K562 (cell line): ENCODE data around the gene CELSR2. TPM values are rescaled to one million over a fixed set of nuclear protein-coding genes. Genes with fewer than 3 reads are reported as not detected.

Source experiments
- ATAC-seq: fragments of 200-7000 bp; cut with Tn5 transposase; 3 replicates; pipeline ENCODE4 v1.9.1; 2020; ENCODE audit warnings: moderate library complexity
- BruUV-seq: library from RNA; stranded (reverse); fragments of 400-500 nt; replicated peaks from 2 replicates; lab custom pipeline; 2021; lab: Mats Ljungman, UMichigan
- CTCF ChIA-PET: fragments of 300-600 bp; formaldehyde crosslinking; extraction: SDS; loops from one replicate; lab custom pipeline; 2021; ENCODE audit warnings: low intra/inter-chr PET ratio; lab: Yijun Ruan, JAX
- POLR2A ChIA-PET: fragments of 300-600, 350-650 bp; sonication (Branson Sonifier 250); formaldehyde crosslinking; extraction: SDS; loops from one replicate; lab custom pipeline; 2021; ENCODE audit warnings: antibody characterized with exemption, inconsistent platforms; lab: Yijun Ruan, JAX
- DNase-seq, 4 experiments: peaks; one replicate each; pipeline versions ENCODE4 v3.0.0 to v3.0.0-alpha.2; 2011 to 2018; ENCODE audit warnings: low spot score in 3 of 4, mixed read lengths in 3 of 4; ENCODE audit errors: extremely low read depth in 1 of 4
- FAIRE-seq: peaks from 2 replicates; lab custom pipeline; 2011; peaks lifted over from hg19 to GRCh38; lab: Jason Lieb, UNC
- H2AFZ ChIP-seq: 2 replicates; pipeline ENCODE4 v1.6.0; 2011; ENCODE audit warnings: low read depth, low read length, control low read depth, inconsistent platforms
- H3K27ac ChIP-seq: fragments of 200-600 bp; 3 replicates; pipeline ENCODE4 v1.8.0; 2011; ENCODE audit warnings: low read depth, mild to moderate bottlenecking, control low read depth, inconsistent platforms, low read length, moderate library complexity, mixed read lengths; ENCODE audit errors: extremely low read depth
- H3K27me3 ChIP-seq, 2 experiments: fragments of 300-600 bp in 1 of 2; 2 replicates in 1 of 2; 3 replicates in 1 of 2; pipeline versions ENCODE4 v1.6.0 to v1.8.0; 2011; ENCODE audit warnings: inconsistent platforms in 2 of 2, low read length in 2 of 2, mild to moderate bottlenecking in 1 of 2, mixed read lengths in 1 of 2, moderate library complexity in 1 of 2; ENCODE audit not compliant: control insufficient read depth in 2 of 2, insufficient read depth in 2 of 2
- H3K36me3 ChIP-seq: fragments of 300-600 bp; 3 replicates; pipeline ENCODE4 v1.8.0; 2011; ENCODE audit warnings: mild to moderate bottlenecking, low read length, inconsistent platforms; ENCODE audit not compliant: control insufficient read depth, insufficient read depth
- H3K4me1 ChIP-seq, 2 experiments: fragments of 200-600 bp in 1 of 2; replicated peaks in 1 of 2; 2 replicates in 1 of 2; 3 replicates in 1 of 2; pipeline versions ENCODE4 v1.5.1 to v1.8.0; 2011; ENCODE audit warnings: inconsistent platforms in 2 of 2, low read length in 2 of 2, mild to moderate bottlenecking in 1 of 2, mixed read lengths in 1 of 2, moderate library complexity in 1 of 2; ENCODE audit not compliant: control insufficient read depth in 2 of 2, insufficient read depth in 2 of 2
- H3K4me2 ChIP-seq: 2 replicates; pipeline ENCODE4 v1.6.1; 2011; ENCODE audit warnings: low read length, control low read depth, inconsistent platforms, mixed read lengths; ENCODE audit not compliant: insufficient read depth
- H3K4me3 ChIP-seq: fragments of 200-600 bp; sonication (generic), shearing (Covaris generic); 2 replicates; pipeline ENCODE4 v1.5.1; 2016; ENCODE audit warnings: control low read depth, inconsistent platforms
- H3K79me2 ChIP-seq: fragments of 200-600 bp; 3 replicates; pipeline ENCODE4 v1.8.0; 2011; ENCODE audit warnings: low read length, inconsistent platforms; ENCODE audit not compliant: control insufficient read depth, insufficient read depth
- H3K9ac ChIP-seq, 2 experiments: 2 replicates each; pipeline versions ENCODE4 v1.6.0 to v1.6.1; 2011; ENCODE audit warnings: low read depth in 2 of 2, low read length in 2 of 2, control low read depth in 1 of 2, inconsistent platforms in 1 of 2, mild to moderate bottlenecking in 1 of 2, mixed read lengths in 1 of 2; ENCODE audit not compliant: insufficient read depth in 1 of 2
- H3K9me1 ChIP-seq: one replicate; pipeline ENCODE4 v1.6.0; 2011; ENCODE audit warnings: inconsistent platforms, mild to moderate bottlenecking, low read length, moderate library complexity; ENCODE audit not compliant: control insufficient read depth, insufficient read depth
- H3K9me3 ChIP-seq: replicated peaks from 2 replicates; pipeline ENCODE4 v1.5.1; 2011; ENCODE audit warnings: low read depth, low read length, inconsistent platforms; ENCODE audit not compliant: control insufficient read depth, insufficient read depth
- H4K20me1 ChIP-seq: replicated peaks from 2 replicates; pipeline ENCODE4 v1.6.1; 2011; ENCODE audit warnings: low read length, inconsistent platforms, mixed read lengths; ENCODE audit not compliant: control insufficient read depth, insufficient read depth
- CHD2 ChIP-seq: IDR thresholded peaks from 2 replicates; pipeline ENCODE4 v1.6.1; 2011; ENCODE audit warnings: low read depth, low read length
- ELF2 ChIP-seq: fragments of 250-450 bp; sonication (Bioruptor Pico); IDR thresholded peaks from 2 replicates; pipeline ENCODE4 v1.5.0; 2021; ENCODE audit warnings: mild to moderate bottlenecking
- ETV1 ChIP-seq: fragments of 450-650 bp; conservative IDR thresholded peaks from 2 replicates; pipeline ENCODE4 v1.6.1; 2016; ENCODE audit warnings: missing genetic modification characterization, control low read depth, low read depth, missing compliant biosample characterization
- XRCC4 ChIP-seq: IDR thresholded peaks from one replicate; pipeline ENCODE4 v1.6.1; 2011; ENCODE audit not compliant: insufficient read depth, insufficient read length; ENCODE audit errors: extremely low read depth
- ZNF436 ChIP-seq: fragments of 250-450, 450-650 bp; sonication (Bioruptor Pico); formaldehyde crosslinking; IDR thresholded peaks from 2 replicates; pipeline ENCODE4 v1.7.0; 2020; ENCODE audit warnings: mild to moderate bottlenecking
- ZNF830 ChIP-seq: fragments of 250-450 bp; sonication (Bioruptor Pico); IDR thresholded peaks from 2 replicates; pipeline ENCODE4 v1.5.0; 2021; ENCODE audit warnings: mild to moderate bottlenecking
- WGBS: fragments of 100-300 bp; shearing (Covaris generic); methylation state at CpG from one replicate; pipeline ENCODE4 v1.1.6; 2016; ENCODE audit warnings: low coverage, mixed read lengths; ENCODE audit not compliant: insufficient coverage; ENCODE audit errors: missing lambda C conversion rate; 5-methylcytosine and 5-hydroxymethylcytosine counted together
- in situ Hi-C: fragments of 300-500 bp; cut with MboI; formaldehyde crosslinking; loops from 4 replicates; pipeline ENCODE4 v1.15.0; 2018; ENCODE audit warnings: inconsistent platforms, mixed read lengths
- intact Hi-C: fragments of 100-400 bp; cut with micrococcal nuclease; formaldehyde crosslinking; loops from 2 replicates; pipeline ENCODE4 v1.14.2; 2022
- polyA plus RNA-seq, 8 experiments: library from polyadenylated mRNA; depleted of rRNA in 4 of 8; stranded (reverse) in 5 of 8; unstranded in 3 of 8; fragments of >200 nt; fragmentation: Nextera tagmentation in 2 of 8; fragmentation: Illumina TruSeq in 1 of 8; extraction: Ambion mirVana in 2 of 8; extraction: Trizol in 1 of 8; gene quantifications; 2 replicates each; pipeline versions ENCODE4 v1.2.1 to v1.2.3, GENCODE V29; 2011 to 2014; ENCODE audit warnings: inconsistent platforms in 1 of 8, missing spikeins in 1 of 8
- total RNA-seq, 7 experiments: library from RNA; depleted of rRNA in 6 of 7; stranded (reverse); fragments of >200 nt in 6 of 7; fragmentation: Illumina TruSeq in 2 of 7; extraction: Trizol in 2 of 7; gene quantifications; 2 replicates each; pipeline versions ENCODE4 v1.2.1 to v1.2.3, GENCODE V29; 2011 to 2021; ENCODE audit warnings: low replicate concordance in 1 of 7
- TF ChIP-seq, protein P1 (sequence below): fragments of 250-450 bp; sonication (Bioruptor Pico); IDR thresholded peaks from 2 replicates; pipeline ENCODE4 v1.4.0; 2020; ENCODE audit warnings: mild to moderate bottlenecking, moderate library complexity
- TF ChIP-seq, protein P2 (sequence below): fragments of 250-450 bp; sonication (Bioruptor Pico); IDR thresholded peaks from 2 replicates; pipeline ENCODE4 v1.5.0; 2020; ENCODE audit warnings: mild to moderate bottlenecking, borderline replicate concordance
- TF ChIP-seq, protein P3 (sequence below): fragments of 450-650 bp; IDR thresholded peaks from 2 replicates; pipeline ENCODE4 v1.6.1; 2016
- TF ChIP-seq, protein P4 (sequence below): sonication (generic); formaldehyde crosslinking; IDR thresholded peaks from 2 replicates; pipeline ENCODE4 v1.8.0; 2022; ENCODE audit warnings: mild to moderate bottlenecking, missing genetic modification reagents, borderline replicate concordance

Gene CELSR2
- total and polyA plus RNA-seq, 9 of the 15 experiments (the other 6 are each of a cell fraction or from before 2014, with no cell fraction given) = 0.31 to 21.9 (median 4.2) TPM

DNA sequence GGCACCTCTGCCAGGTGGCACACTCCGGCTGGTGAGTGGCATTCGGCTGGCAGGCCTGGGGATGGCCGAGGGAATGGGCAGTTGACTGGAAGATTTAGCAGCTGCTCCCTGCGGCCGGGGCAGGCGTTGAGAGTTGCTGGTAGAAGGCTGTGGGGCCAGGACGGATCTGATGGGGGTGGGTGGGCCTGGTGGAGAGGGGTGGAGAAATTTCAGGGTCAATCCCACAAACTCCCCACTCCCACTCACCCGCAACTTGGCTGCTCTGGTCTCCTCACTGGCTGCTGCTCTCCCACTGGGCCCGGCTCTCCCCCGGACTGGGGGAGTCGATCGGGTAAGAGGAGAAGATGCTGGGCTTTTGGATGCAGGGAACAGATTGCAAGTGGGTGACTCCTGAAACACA is 31.5 kb downstream of the CELSR2 start:
- Histone ChIP-seq H3K9me3 (no peaks in the 10 kb centered on the region), H4K20me1 (peaks cover 4% of the 10 kb centered on the region; the same call in 1 of the 2 replicates), H3K27ac (no peak overlapping the region), H3K9ac (peak overlapping the region in 1 of 2 experiments; percentile 74; a peak in 2 of 4 replicates), H3K79me2 (peaks cover 28% of the 10 kb centered on the region), H3K4me1 (peaks cover 47 to 53% of the 10 kb centered on the region in 2 experiments), H2AFZ (no peak overlapping the region), H3K4me2 (no peak overlapping the region), H3K4me3 (no peak overlapping the region), H3K27me3 (no peaks in the 10 kb centered on the region), H3K36me3 (peaks cover 37% of the 10 kb centered on the region; the same call in 2 of the 3 replicates), H3K9me1 (no peaks in the 10 kb centered on the region)
- ATAC-seq = no peak
- 86% methylated on average over 10 of the region's 12 CpGs for WGBS
- FAIRE-seq = no peak
- CTCF ChIA-PET = no interaction called here
- no TSS peak for BruUV-seq
- no peak for DNase-seq
- POLR2A ChIA-PET = interaction anchor here (0.6 kb wide), 1 partner anchor 12 kb away, joined by 4 read pairs; no protein-coding TSS in a partner anchor
- intact Hi-C loops = no loop called here
- in situ Hi-C loops = no loop called here
- TF ChIP-seq, protein P1, sequence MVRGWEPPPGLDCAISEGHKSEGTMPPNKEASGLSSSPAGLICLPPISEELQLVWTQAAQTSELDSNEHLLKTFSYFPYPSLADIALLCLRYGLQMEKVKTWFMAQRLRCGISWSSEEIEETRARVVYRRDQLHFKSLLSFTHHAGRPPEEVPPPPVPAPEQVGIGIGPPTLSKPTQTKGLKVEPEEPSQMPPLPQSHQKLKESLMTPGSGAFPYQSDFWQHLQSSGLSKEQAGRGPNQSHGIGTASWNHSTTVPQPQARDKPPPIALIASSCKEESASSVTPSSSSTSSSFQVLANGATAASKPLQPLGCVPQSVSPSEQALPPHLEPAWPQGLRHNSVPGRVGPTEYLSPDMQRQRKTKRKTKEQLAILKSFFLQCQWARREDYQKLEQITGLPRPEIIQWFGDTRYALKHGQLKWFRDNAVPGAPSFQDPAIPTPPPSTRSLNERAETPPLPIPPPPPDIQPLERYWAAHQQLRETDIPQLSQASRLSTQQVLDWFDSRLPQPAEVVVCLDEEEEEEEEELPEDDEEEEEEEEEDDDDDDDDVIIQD (CRISPR knock-in tag) = no peak
- TF ChIP-seq ELF2 (CRISPR knock-in tag) (no peak), CHD2 (no peak), ZNF830 (CRISPR knock-in tag) (no peak), ETV1 (tag) (no peak), XRCC4 (no peak), ZNF436 (no peak)
- TF ChIP-seq, protein P2, sequence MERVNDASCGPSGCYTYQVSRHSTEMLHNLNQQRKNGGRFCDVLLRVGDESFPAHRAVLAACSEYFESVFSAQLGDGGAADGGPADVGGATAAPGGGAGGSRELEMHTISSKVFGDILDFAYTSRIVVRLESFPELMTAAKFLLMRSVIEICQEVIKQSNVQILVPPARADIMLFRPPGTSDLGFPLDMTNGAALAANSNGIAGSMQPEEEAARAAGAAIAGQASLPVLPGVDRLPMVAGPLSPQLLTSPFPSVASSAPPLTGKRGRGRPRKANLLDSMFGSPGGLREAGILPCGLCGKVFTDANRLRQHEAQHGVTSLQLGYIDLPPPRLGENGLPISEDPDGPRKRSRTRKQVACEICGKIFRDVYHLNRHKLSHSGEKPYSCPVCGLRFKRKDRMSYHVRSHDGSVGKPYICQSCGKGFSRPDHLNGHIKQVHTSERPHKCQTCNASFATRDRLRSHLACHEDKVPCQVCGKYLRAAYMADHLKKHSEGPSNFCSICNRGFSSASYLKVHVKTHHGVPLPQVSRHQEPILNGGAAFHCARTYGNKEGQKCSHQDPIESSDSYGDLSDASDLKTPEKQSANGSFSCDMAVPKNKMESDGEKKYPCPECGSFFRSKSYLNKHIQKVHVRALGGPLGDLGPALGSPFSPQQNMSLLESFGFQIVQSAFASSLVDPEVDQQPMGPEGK = no peak
- TF ChIP-seq, protein P3, sequence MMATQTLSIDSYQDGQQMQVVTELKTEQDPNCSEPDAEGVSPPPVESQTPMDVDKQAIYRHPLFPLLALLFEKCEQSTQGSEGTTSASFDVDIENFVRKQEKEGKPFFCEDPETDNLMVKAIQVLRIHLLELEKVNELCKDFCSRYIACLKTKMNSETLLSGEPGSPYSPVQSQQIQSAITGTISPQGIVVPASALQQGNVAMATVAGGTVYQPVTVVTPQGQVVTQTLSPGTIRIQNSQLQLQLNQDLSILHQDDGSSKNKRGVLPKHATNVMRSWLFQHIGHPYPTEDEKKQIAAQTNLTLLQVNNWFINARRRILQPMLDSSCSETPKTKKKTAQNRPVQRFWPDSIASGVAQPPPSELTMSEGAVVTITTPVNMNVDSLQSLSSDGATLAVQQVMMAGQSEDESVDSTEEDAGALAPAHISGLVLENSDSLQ = no peak
- TF ChIP-seq, protein P4, sequence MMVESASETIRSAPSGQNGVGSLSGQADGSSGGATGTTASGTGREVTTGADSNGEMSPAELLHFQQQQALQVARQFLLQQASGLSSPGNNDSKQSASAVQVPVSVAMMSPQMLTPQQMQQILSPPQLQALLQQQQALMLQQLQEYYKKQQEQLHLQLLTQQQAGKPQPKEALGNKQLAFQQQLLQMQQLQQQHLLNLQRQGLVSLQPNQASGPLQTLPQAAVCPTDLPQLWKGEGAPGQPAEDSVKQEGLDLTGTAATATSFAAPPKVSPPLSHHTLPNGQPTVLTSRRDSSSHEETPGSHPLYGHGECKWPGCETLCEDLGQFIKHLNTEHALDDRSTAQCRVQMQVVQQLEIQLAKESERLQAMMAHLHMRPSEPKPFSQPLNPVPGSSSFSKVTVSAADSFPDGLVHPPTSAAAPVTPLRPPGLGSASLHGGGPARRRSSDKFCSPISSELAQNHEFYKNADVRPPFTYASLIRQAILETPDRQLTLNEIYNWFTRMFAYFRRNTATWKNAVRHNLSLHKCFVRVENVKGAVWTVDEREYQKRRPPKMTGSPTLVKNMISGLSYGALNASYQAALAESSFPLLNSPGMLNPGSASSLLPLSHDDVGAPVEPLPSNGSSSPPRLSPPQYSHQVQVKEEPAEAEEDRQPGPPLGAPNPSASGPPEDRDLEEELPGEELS (CRISPR knock-in tag) = no peak
